HK-2 (cell line): ENCODE data around the gene PRR14L.

Experiments
- DNase-seq: peaks from one replicate; pipeline ENCODE4 v3.0.0-alpha.2; 2018; ENCODE audit not compliant: unreplicated experiment

The PRR14L gene

GRCh38 chr22:31639436-31640039 is 110.4 kb downstream of the PRR14L start:
- DNase-seq, result no peak

- DNase-seq, result no peak
Observed at GRCh38 chr22:31637891-31638618, 111.9 kb downstream of the PRR14L start.

GRCh38 chr22:31637447-31637890 is 112.5 kb downstream of the PRR14L start:
- DNase-seq, result no peak

- DNase-seq, result no peak
Observed at GRCh38 chr22:31635638-31636306, 114.2 kb downstream of the PRR14L start.

GRCh38 chr22:31631436-31631835 is 118.5 kb downstream of the PRR14L start:
- DNase-seq, result no peak
